ENCODE measurements around the gene ZNF804B. TPM values are rescaled to one million over a fixed set of nuclear protein-coding genes. Genes with fewer than 3 reads are reported as not detected.

The ZNF804B gene
- total RNA-seq, 8 experiments from 2014 or later, result 0.08 to 0.57 (median 0.18) TPM

Other genes with a start within 250 kb of the ZNF804B start
- under 1 TPM in 3 of 8 experiments, not detected in 5; 0.11 to 0.29 (median 0.23) TPM for gene TEX47, start 36.0 kb downstream of the ZNF804B start, total RNA-seq